IMR-90 (cell line): ENCODE results near the gene TPP2. TPM values are rescaled to one million over a fixed set of nuclear protein-coding genes. Genes with fewer than 3 reads are reported as not detected.

Source experiments
- ATAC-seq: fragments of 200-7000 bp; cut with Tn5 transposase; 2 replicates; pipeline ENCODE4 v1.9.1; 2020; ENCODE audit warnings: low read depth, mild to moderate bottlenecking, moderate library complexity
- BruUV-seq: library from RNA; stranded (reverse); fragments of 400-500 nt; replicated peaks from 2 replicates; lab custom pipeline; 2021; lab: Mats Ljungman, UMichigan
- CTCF ChIA-PET: fragments of 300-600 bp; formaldehyde crosslinking; extraction: SDS; loops from one replicate; lab custom pipeline; 2021; ENCODE audit warnings: antibody characterized with exemption; lab: Yijun Ruan, JAX
- POLR2A ChIA-PET: fragments of 300-600 bp; sonication (Branson Sonifier 250); formaldehyde crosslinking; loops from one replicate; lab custom pipeline; 2022; ENCODE audit warnings: antibody characterized with exemption; ENCODE audit not compliant: unreplicated experiment; lab: Charles Lee
- DNase-seq: peaks from one replicate; pipeline ENCODE4 v3.0.0; 2013
- H2AFZ ChIP-seq: replicated peaks from 2 replicates; pipeline ENCODE3; 2013; ENCODE audit warnings: low read length, mild to moderate bottlenecking; ENCODE audit not compliant: poor library complexity
- H2AK5ac ChIP-seq: 2 replicates; pipeline ENCODE4 v1.6.1; 2013; ENCODE audit warnings: low read depth, low read length, inconsistent platforms
- H2AK9ac ChIP-seq: replicated peaks from 2 replicates; pipeline ENCODE3; 2013; ENCODE audit warnings: mild to moderate bottlenecking, low read depth, low read length, moderate library complexity; ENCODE audit not compliant: poor library complexity
- H2BK120ac ChIP-seq: 2 replicates; pipeline ENCODE4 v1.6.1; 2013; ENCODE audit warnings: low read depth, low read length, inconsistent platforms
- H2BK15ac ChIP-seq: 3 replicates; pipeline ENCODE4 v1.6.1; 2013; ENCODE audit warnings: low read depth, low read length, inconsistent platforms
- H2BK20ac ChIP-seq: 2 replicates; pipeline ENCODE4 v1.6.1; 2013; ENCODE audit warnings: low read depth, mild to moderate bottlenecking, inconsistent platforms, low read length, moderate library complexity
- H2BK5ac ChIP-seq: 2 replicates; pipeline ENCODE4 v1.6.1; 2013; ENCODE audit warnings: mild to moderate bottlenecking, low read depth, low read length, inconsistent platforms; ENCODE audit not compliant: poor library complexity, severe bottlenecking
- H3K14ac ChIP-seq: replicated peaks from 2 replicates; pipeline ENCODE4 v1.6.1; 2013; ENCODE audit warnings: low read depth, low read length, inconsistent platforms
- H3K18ac ChIP-seq: 2 replicates; pipeline ENCODE4 v1.6.1; 2013; ENCODE audit warnings: low read depth, low read length, control low read depth
- H3K23ac ChIP-seq: 2 replicates; pipeline ENCODE4 v1.6.1; 2013; ENCODE audit warnings: low read depth, low read length, inconsistent platforms
- H3K27ac ChIP-seq: 2 replicates; pipeline ENCODE4 v1.5.1; 2013; ENCODE audit warnings: mild to moderate bottlenecking, control low read depth, low read length; ENCODE audit not compliant: insufficient read depth
- H3K27me3 ChIP-seq: 2 replicates; pipeline ENCODE4 v1.6.1; 2013; ENCODE audit warnings: low read length; ENCODE audit not compliant: control insufficient read depth, insufficient read depth
- H3K36me3 ChIP-seq: 2 replicates; pipeline ENCODE4 v1.6.1; 2013; ENCODE audit warnings: low read length, mixed read lengths; ENCODE audit not compliant: control insufficient read depth, insufficient read depth
- H3K4ac ChIP-seq: 2 replicates; pipeline ENCODE4 v1.6.1; 2013; ENCODE audit warnings: low read depth, low read length, inconsistent platforms
- H3K4me1 ChIP-seq: 2 replicates; pipeline ENCODE4 v1.6.1; 2013; ENCODE audit warnings: low read length, mixed read lengths; ENCODE audit not compliant: control insufficient read depth, insufficient read depth
- H3K4me2 ChIP-seq: 2 replicates; pipeline ENCODE4 v1.6.1; 2013; ENCODE audit warnings: low read depth, mild to moderate bottlenecking, control low read depth, low read length, moderate library complexity
- H3K4me3 ChIP-seq: 2 replicates; pipeline ENCODE4 v1.5.1; 2013; ENCODE audit warnings: low read depth, mild to moderate bottlenecking, control low read depth, low read length, moderate library complexity; ENCODE audit not compliant: insufficient read depth
- H3K56ac ChIP-seq: 2 replicates; pipeline ENCODE4 v1.6.1; 2013; ENCODE audit warnings: low read length, inconsistent platforms; ENCODE audit not compliant: insufficient read depth; ENCODE audit errors: extremely low read depth
- H3K79me1 ChIP-seq, 2 experiments: 2 replicates each; pipeline ENCODE4 v1.6.1; 2013; ENCODE audit warnings: low read length in 2 of 2, inconsistent platforms in 1 of 2, low read depth in 1 of 2
- H3K9ac ChIP-seq: 2 replicates; pipeline ENCODE4 v1.6.1; 2013; ENCODE audit warnings: low read depth, low read length, control low read depth
- H3K9me1 ChIP-seq: 2 replicates; pipeline ENCODE4 v1.6.1; 2013; ENCODE audit warnings: low read length, inconsistent platforms; ENCODE audit not compliant: insufficient read depth
- H3K9me3 ChIP-seq: 2 replicates; pipeline ENCODE4 v1.6.1; 2013; ENCODE audit warnings: low read length; ENCODE audit not compliant: control insufficient read depth, insufficient read depth
- H4K20me1 ChIP-seq: 2 replicates; pipeline ENCODE4 v1.6.1; 2013; ENCODE audit warnings: low read length, inconsistent platforms; ENCODE audit not compliant: insufficient read depth
- H4K5ac ChIP-seq: 2 replicates; pipeline ENCODE4 v1.6.1; 2013; ENCODE audit warnings: mild to moderate bottlenecking, low read depth, low read length, control low read depth
- H4K8ac ChIP-seq, 2 experiments: 2 replicates each; pipeline ENCODE4 v1.6.1; 2013; ENCODE audit warnings: low read depth in 2 of 2, low read length in 2 of 2, control low read depth in 1 of 2, inconsistent platforms in 1 of 2
- H4K91ac ChIP-seq: 2 replicates; pipeline ENCODE4 v1.6.1; 2013; ENCODE audit warnings: low read depth, low read length, inconsistent platforms; ENCODE audit not compliant: insufficient read depth
- CEBPB ChIP-seq: IDR thresholded peaks from 2 replicates; pipeline ENCODE4 v1.6.1; 2012; ENCODE audit warnings: low read depth, low read length, improper control_type of control experiment
- CHD1 ChIP-seq: IDR thresholded peaks from 2 replicates; pipeline ENCODE4 v1.6.1; 2012; ENCODE audit warnings: low read depth, low read length, improper control_type of control experiment
- FOS ChIP-seq: fragments of 150-350 bp; IDR thresholded peaks from 2 replicates; pipeline ENCODE4 v1.6.1; 2016; ENCODE audit warnings: low read depth, low read length
- MAFK ChIP-seq: IDR thresholded peaks from 2 replicates; pipeline ENCODE4 v1.6.1; 2012; ENCODE audit warnings: low read depth, low read length, improper control_type of control experiment
- MXI1 ChIP-seq: IDR thresholded peaks from 2 replicates; pipeline ENCODE4 v1.6.1; 2012; ENCODE audit warnings: low read depth, mild to moderate bottlenecking, low read length, moderate library complexity, borderline replicate concordance
- NFE2L2 ChIP-seq: fragments of 150-350 bp; IDR thresholded peaks from 2 replicates; pipeline ENCODE4 v1.6.1; 2016; ENCODE audit warnings: low read depth, mild to moderate bottlenecking, low read length
- POLR2A ChIP-seq: IDR thresholded peaks from 2 replicates; pipeline ENCODE4 v1.6.1; 2012; ENCODE audit warnings: mild to moderate bottlenecking, low read depth, low read length
- RAD21 ChIP-seq: IDR thresholded peaks from 2 replicates; pipeline ENCODE4 v1.6.1; 2012; ENCODE audit warnings: low read length, improper control_type of control experiment
- RFX5 ChIP-seq: IDR thresholded peaks from 2 replicates; pipeline ENCODE4 v1.8.0; 2012; ENCODE audit warnings: low read depth, mild to moderate bottlenecking, low read length, moderate library complexity
- SMC3 ChIP-seq: fragments of 150-350 bp; IDR thresholded peaks from 2 replicates; pipeline ENCODE4 v1.6.1; 2016; ENCODE audit warnings: low read depth, mild to moderate bottlenecking, antibody characterized with exemption, low read length, moderate library complexity
- USF2 ChIP-seq: fragments of 150-350 bp; IDR thresholded peaks from 2 replicates; pipeline ENCODE4 v1.6.1; 2017; ENCODE audit warnings: mild to moderate bottlenecking, antibody characterized with exemption, low read length, low read depth
- dilution Hi-C: fragments of 300-500 bp; cut with HindIII; formaldehyde crosslinking; loops from one replicate; pipeline ENCODE4 v1.14.3; 2018; ENCODE audit warnings: low sequenced_read_pairs; ENCODE audit not compliant: unreplicated experiment
- in situ Hi-C: fragments of 300-500 bp; cut with MboI; formaldehyde crosslinking; loops from 3 replicates; pipeline ENCODE4 v1.14.3; 2019; ENCODE audit warnings: low sequenced_read_pairs, inconsistent platforms, mixed read lengths
- intact Hi-C: fragments of 100-400 bp; cut with micrococcal nuclease; formaldehyde crosslinking; loops from 2 replicates; pipeline ENCODE4 v1.10.0; 2022
- polyA plus RNA-seq, 3 experiments: library from polyadenylated mRNA; depleted of rRNA; stranded (reverse); fragments of >200 nt; gene quantifications; 2 replicates each; pipeline ENCODE4 v1.2.3, GENCODE V29; 2012; ENCODE audit warnings: low replicate concordance in 1 of 3
- total RNA-seq: library from RNA; depleted of rRNA; stranded (reverse); fragments of >200 nt; gene quantifications from 2 replicates; pipeline ENCODE4 v1.2.3, GENCODE V29; 2012
- TF ChIP-seq, protein P1 (sequence below): conservative IDR thresholded peaks from 2 replicates; pipeline ENCODE4 v1.5.1; 2012; ENCODE audit warnings: mild to moderate bottlenecking, low read depth, low read length, improper control_type of control experiment

TPP2 gene
- total and polyA plus RNA-seq, 2 of the 4 experiments (the other 2 are of a cell fraction): 27.6 to 52.9 TPM

- Histone ChIP-seq H3K36me3 (no peaks in the 10 kb centered on the region), H3K4me3 (no peak overlapping the region), H3K56ac (no peak overlapping the region), H3K4ac (no peak overlapping the region), H2BK20ac (no peak overlapping the region), H3K23ac (no peak overlapping the region), H4K5ac (no peak overlapping the region), H3K4me2 (no peak overlapping the region), H4K91ac (no peak overlapping the region), H2AFZ (no peak overlapping the region), H3K9ac (no peak overlapping the region), H2AK5ac (no peak overlapping the region), H2BK15ac (no peak overlapping the region), H3K4me1 (peaks cover 2% of the 10 kb centered on the region; the same call in 1 of the 2 replicates), H3K14ac (no peak overlapping the region), H3K9me1 (no peaks in the 10 kb centered on the region), H2BK120ac (no peak overlapping the region), H4K8ac (no peak overlapping the region), H3K9me3 (peaks cover 6% of the 10 kb centered on the region), H3K79me1 (no peaks in the 10 kb centered on the region), H3K27ac (no peak overlapping the region), H3K18ac (no peak overlapping the region), H2BK5ac (no peak overlapping the region), H4K20me1 (no peaks in the 10 kb centered on the region), H2AK9ac (no peak overlapping the region), H3K27me3 (peaks cover 13% of the 10 kb centered on the region)
- in situ Hi-C loops: no loop called here
- ChIA-PET CTCF (interaction anchor here (0.7 kb wide), 1 partner anchor 19 kb away, joined by 3 read pairs; no protein-coding TSS in a partner anchor), POLR2A (no interaction called here)
- no TSS peak for BruUV-seq
- dilution Hi-C loops: no loop called here
- TF ChIP-seq USF2: no peak
- no peak for TF ChIP-seq RFX5
- TF ChIP-seq RAD21: no peak
- TF ChIP-seq CEBPB: no peak
- no peak for TF ChIP-seq NFE2L2
- TF ChIP-seq SMC3: no peak
- TF ChIP-seq CHD1: no peak
- no peak for TF ChIP-seq FOS
- no peak for TF ChIP-seq MXI1
- no peak for TF ChIP-seq POLR2A
- TF ChIP-seq, protein P1, sequence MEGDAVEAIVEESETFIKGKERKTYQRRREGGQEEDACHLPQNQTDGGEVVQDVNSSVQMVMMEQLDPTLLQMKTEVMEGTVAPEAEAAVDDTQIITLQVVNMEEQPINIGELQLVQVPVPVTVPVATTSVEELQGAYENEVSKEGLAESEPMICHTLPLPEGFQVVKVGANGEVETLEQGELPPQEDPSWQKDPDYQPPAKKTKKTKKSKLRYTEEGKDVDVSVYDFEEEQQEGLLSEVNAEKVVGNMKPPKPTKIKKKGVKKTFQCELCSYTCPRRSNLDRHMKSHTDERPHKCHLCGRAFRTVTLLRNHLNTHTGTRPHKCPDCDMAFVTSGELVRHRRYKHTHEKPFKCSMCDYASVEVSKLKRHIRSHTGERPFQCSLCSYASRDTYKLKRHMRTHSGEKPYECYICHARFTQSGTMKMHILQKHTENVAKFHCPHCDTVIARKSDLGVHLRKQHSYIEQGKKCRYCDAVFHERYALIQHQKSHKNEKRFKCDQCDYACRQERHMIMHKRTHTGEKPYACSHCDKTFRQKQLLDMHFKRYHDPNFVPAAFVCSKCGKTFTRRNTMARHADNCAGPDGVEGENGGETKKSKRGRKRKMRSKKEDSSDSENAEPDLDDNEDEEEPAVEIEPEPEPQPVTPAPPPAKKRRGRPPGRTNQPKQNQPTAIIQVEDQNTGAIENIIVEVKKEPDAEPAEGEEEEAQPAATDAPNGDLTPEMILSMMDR: no peak
- TF ChIP-seq MAFK: no peak
- DNase-seq: no peak
- ATAC-seq: peak; percentile 13; the same call in 1 of the 2 replicates
- intact Hi-C loops: no loop called here
Observed at GRCh38 chr13:102703726-102704035, 106.9 kb downstream of the TPP2 start.
